ENCODE results near the gene METTL14.

The METTL14 gene

GRCh38 chr4:118759481-118759880, 74.3 kb downstream of the METTL14 start:
- no peak for DNase-seq (ENCODE audit: low read depth in 2 of 2)

DNA sequence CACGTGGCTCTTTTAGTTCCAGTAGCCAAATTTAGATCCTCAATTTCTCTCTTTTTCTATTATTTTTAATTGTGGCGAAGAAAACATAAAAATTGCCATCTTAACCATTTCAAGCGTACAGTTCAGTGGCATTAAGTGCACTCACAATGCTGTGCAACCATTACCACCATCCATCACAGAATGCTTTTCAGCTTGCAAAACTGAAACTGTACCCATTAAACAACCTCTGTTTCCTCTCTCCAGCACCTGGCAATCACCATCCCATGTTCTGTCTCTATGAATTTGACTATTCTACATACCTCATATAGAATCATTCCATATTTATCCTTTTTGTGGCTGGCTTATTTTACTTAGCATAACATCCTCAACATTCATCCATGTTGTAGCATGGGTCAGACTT, 74.9 kb downstream of the METTL14 start:
- no peak for DNase-seq (ENCODE audit: low read depth in 2 of 2)

- DNase-seq (ENCODE audit: low read depth in 2 of 2): no peak
Measured at GRCh38 chr4:118760493-118760892, 75.3 kb downstream of the METTL14 start.

GRCh38 chr4:118761397-118762016, 76.3 kb downstream of the METTL14 start:
- no peak for DNase-seq (ENCODE audit: low read depth in 2 of 2)

- DNase-seq (ENCODE audit: low read depth in 2 of 2): no peak
Measured at GRCh38 chr4:118762155-118762554, 77.0 kb downstream of the METTL14 start.

DNA sequence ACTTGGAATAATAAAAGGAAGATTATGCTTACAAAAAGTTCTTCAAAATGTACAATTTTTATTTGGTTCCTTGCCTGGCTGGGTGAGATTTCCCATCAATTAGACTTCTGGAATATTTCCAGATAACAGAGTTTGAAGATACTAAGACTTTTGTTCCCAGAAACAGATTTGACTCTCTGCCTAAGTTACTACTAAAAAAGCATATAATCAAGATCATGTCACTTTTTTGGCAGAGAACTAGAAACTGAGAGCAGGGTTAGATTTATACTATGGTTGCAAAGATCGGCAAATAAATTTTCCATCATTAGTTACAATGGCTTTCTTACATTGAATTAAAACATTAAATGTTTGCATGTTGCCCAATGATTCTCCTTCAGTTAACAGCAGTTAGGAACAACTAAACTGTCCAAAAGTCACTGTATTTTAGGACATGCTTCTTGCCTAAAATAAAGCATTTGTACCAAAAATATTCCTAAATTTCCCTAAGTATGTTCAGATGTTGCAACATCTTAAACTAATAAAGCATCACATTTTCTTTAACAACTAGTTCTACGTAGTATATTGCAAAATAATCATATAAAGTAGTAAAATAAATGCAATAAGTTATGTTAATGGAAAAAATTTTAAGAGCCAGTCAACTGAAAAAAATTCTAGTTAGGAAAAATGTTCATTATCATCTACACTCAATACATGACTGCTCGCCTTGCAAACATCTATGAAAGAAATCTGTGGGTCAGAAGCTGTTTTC, 77.7 kb downstream of the METTL14 start:
- DNase-seq (ENCODE audit: low read depth in 2 of 2): no peak

All from stimulated activated CD4-positive, alpha-beta T cell treated with anti-CD3 and anti-CD28 coated beads, Interleukin-12 subunit alpha, Interleukin-12 subunit beta, amount 100 ng/mL, for 24 hours (primary cell).